ENCODE data around the gene AGAP9. TPM values are rescaled to one million over a fixed set of nuclear protein-coding genes. Genes with fewer than 3 reads are reported as not detected.

The AGAP9 gene
- total RNA-seq, 1 experiment from 2014 or later = 7.4 TPM

GRCh38 chr10:47454780-47455058 is 68.7 kb downstream of the AGAP9 start:
- no peaks in the 10 kb centered on the region for H3K79me2 ChIP-seq (ENCODE audit: insufficient read depth, low read length)
- no peak for DNase-seq (ENCODE audit: low read depth, low spot score)
- no peaks in the 10 kb centered on the region for H3K36me3 ChIP-seq (ENCODE audit: control insufficient read depth in 1 of 2, insufficient read depth in 2 of 2, low read length in 2 of 2)
- no TSS peak for BruUV-seq (replicated peaks)
- H3K4me2 ChIP-seq (ENCODE audit: low read length) = no peak overlapping the region
- H3K27me3 ChIP-seq (ENCODE audit: insufficient read depth, low read length) = no peaks in the 10 kb centered on the region
- intact Hi-C loops (cut with micrococcal nuclease) = no loop called here
- H2AFZ ChIP-seq (ENCODE audit: low read depth, low read length, poor library complexity, severe bottlenecking) = no peak overlapping the region
- ATAC-seq = no peak
- no peak overlapping the region for H3K27ac ChIP-seq (ENCODE audit: low read depth, low read length)
- RAD21 ChIA-PET (ENCODE audit: low non-redundant PET in 1 of 2, low total read pairs in 2 of 2, uncharacterized antibody in 2 of 2, unreplicated experiment in 2 of 2) = no interaction called here
- no peak for TF ChIP-seq MAX (IDR thresholded peaks at IDR 0.05)
- POLR2A ChIA-PET = no interaction called here
- H3K4me1 ChIP-seq (ENCODE audit: control insufficient read depth in 1 of 2, insufficient read depth in 2 of 2, low read length in 2 of 2) = peaks cover 0 to 16% of the 10 kb centered on the region in 2 experiments; a peak in 2 of 4 replicates
- no peaks in the 10 kb centered on the region for H4K20me1 ChIP-seq (ENCODE audit: insufficient read depth)
- CTCF ChIA-PET = no interaction called here
- no peaks in the 10 kb centered on the region for H3K9me2 ChIP-seq (ENCODE audit: insufficient read depth)
- no peak overlapping the region for H3K9ac ChIP-seq (ENCODE audit: low read length)
- H3K9me3 ChIP-seq (ENCODE audit: control insufficient read depth in 1 of 2, insufficient read depth in 1 of 2, low read depth in 1 of 2, low read length in 2 of 2) = no peaks in the 10 kb centered on the region
- no peak overlapping the region for H3K4me3 ChIP-seq (replicated peaks in 1 of 2; ENCODE audit: low read depth in 1 of 2, low read length in 2 of 2)

- H3K4me3 ChIP-seq (replicated peaks in 1 of 2; ENCODE audit: low read depth in 1 of 2, low read length in 2 of 2) = no peak overlapping the region
- no peaks in the 10 kb centered on the region for H3K9me3 ChIP-seq (ENCODE audit: control insufficient read depth in 1 of 2, insufficient read depth in 1 of 2, low read depth in 1 of 2, low read length in 2 of 2)
- H3K27me3 ChIP-seq (ENCODE audit: insufficient read depth, low read length) = no peaks in the 10 kb centered on the region
- H3K4me1 ChIP-seq (ENCODE audit: control insufficient read depth in 1 of 2, insufficient read depth in 2 of 2, low read length in 2 of 2) = peaks cover 0 to 19% of the 10 kb centered on the region in 2 experiments; a peak in 2 of 4 replicates
- TF ChIP-seq MAX (IDR thresholded peaks at IDR 0.05) (no peak), POLR2AphosphoS5 (IDR thresholded peaks at IDR 0.05; ENCODE audit: low read depth, low read length) (no peak), EGR1 (IDR thresholded peaks at IDR 0.05; ENCODE audit: low read depth) (no peak), CBX3 (IDR thresholded peaks at IDR 0.05; ENCODE audit: low read depth) (no peak), TCF7L2 (IDR thresholded peaks at IDR 0.05; ENCODE audit: borderline replicate concordance, extremely low read depth, insufficient read depth, insufficient read length) (no peak), FOSL1 (IDR thresholded peaks at IDR 0.05; ENCODE audit: low read depth) (no peak), EZH2phosphoT487 (IDR thresholded peaks at IDR 0.05; ENCODE audit: borderline replicate concordance) (no peak), SRF (IDR thresholded peaks at IDR 0.05; ENCODE audit: low read depth) (no peak), EZH2 (IDR thresholded peaks at IDR 0.05) (no peak), YY1 (IDR thresholded peaks at IDR 0.05; ENCODE audit: extremely low read depth, insufficient replicate concordance, low read depth, low read length) (no peak), RAD21 (IDR thresholded peaks at IDR 0.05; ENCODE audit: low read depth) (no peak), ZBTB33 (IDR thresholded peaks at IDR 0.05; ENCODE audit: extremely low read depth, insufficient replicate concordance, low read length) (no peak)
- POLR2A ChIA-PET = no interaction called here
- H3K9me2 ChIP-seq (ENCODE audit: insufficient read depth) = no peaks in the 10 kb centered on the region
- intact Hi-C loops (cut with micrococcal nuclease) = no loop called here
- DNase-seq (ENCODE audit: low read depth, low spot score) = no peak
- no peaks in the 10 kb centered on the region for H4K20me1 ChIP-seq (ENCODE audit: insufficient read depth)
- no TSS peak for BruUV-seq (replicated peaks)
- no peaks in the 10 kb centered on the region for H3K36me3 ChIP-seq (ENCODE audit: control insufficient read depth in 1 of 2, insufficient read depth in 2 of 2, low read length in 2 of 2)
- RAD21 ChIA-PET (ENCODE audit: low non-redundant PET in 1 of 2, low total read pairs in 2 of 2, uncharacterized antibody in 2 of 2, unreplicated experiment in 2 of 2) = no interaction called here
- no peak overlapping the region for H3K4me2 ChIP-seq (ENCODE audit: low read length)
- no peak overlapping the region for H2AFZ ChIP-seq (ENCODE audit: low read depth, low read length, poor library complexity, severe bottlenecking)
- H3K9ac ChIP-seq (ENCODE audit: low read length) = no peak overlapping the region
- no peak overlapping the region for H3K27ac ChIP-seq (ENCODE audit: low read depth, low read length)
- H3K79me2 ChIP-seq (ENCODE audit: insufficient read depth, low read length) = no peaks in the 10 kb centered on the region
- CTCF ChIA-PET = no interaction called here
- no peak for ATAC-seq
These were observed 69.2 kb downstream of the AGAP9 start for GRCh38 chr10:47454008-47454779.
